Measurements from ENCODE around the gene TRDMT1. TPM values are rescaled to one million over a fixed set of nuclear protein-coding genes. Genes with fewer than 3 reads are reported as not detected.

The TRDMT1 gene
- total and polyA plus RNA-seq, 8 donors = 1.4 to 3.9 (median 2.9) TPM

DNA sequence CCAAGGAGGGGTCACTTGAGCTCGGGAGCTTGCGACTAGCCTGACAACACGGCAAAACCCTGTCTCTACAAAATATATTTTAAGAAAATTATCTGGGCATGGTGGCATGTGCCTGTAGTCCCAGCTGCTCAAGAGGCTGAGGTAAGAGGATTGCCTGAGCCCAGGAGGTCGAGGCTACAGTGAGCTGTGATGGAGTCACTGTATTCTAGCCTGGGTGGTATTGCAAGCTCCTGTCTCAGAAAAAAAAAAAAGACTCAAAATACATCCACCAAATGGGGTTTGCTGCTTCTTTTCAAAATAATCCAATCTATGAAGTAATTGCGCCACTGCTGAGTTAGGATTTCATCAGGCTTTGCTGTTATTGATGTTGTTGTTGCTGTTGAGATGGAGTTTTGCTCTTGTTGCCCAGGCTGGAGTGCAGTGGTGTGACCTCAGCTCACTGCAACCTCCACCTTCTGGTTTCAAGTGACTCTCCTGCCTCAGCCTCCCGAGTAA, 15.5 kb upstream of the TRDMT1 start:
- 87 to 91% methylated on average over 6 of the region's 6 CpGs for WGBS, 2 donors
- peaks cover 0 to 21% (median 0%) of the 10 kb centered on the region in 3 donors for H3K4me1 ChIP-seq
- peak overlapping the region in 2 of 4 donors; percentile 48 to 54 for H3K27ac ChIP-seq
- FAIRE-seq (no peak), DNase-seq (no peak), ATAC-seq (peak in 1 of 4 donors; percentile 7)
- TF ChIP-seq, protein P1, sequence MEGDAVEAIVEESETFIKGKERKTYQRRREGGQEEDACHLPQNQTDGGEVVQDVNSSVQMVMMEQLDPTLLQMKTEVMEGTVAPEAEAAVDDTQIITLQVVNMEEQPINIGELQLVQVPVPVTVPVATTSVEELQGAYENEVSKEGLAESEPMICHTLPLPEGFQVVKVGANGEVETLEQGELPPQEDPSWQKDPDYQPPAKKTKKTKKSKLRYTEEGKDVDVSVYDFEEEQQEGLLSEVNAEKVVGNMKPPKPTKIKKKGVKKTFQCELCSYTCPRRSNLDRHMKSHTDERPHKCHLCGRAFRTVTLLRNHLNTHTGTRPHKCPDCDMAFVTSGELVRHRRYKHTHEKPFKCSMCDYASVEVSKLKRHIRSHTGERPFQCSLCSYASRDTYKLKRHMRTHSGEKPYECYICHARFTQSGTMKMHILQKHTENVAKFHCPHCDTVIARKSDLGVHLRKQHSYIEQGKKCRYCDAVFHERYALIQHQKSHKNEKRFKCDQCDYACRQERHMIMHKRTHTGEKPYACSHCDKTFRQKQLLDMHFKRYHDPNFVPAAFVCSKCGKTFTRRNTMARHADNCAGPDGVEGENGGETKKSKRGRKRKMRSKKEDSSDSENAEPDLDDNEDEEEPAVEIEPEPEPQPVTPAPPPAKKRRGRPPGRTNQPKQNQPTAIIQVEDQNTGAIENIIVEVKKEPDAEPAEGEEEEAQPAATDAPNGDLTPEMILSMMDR (IDR thresholded peaks at IDR 0.05) = no peak
- H3K27me3 ChIP-seq = no peaks in the 10 kb centered on the region
- no peaks in the 10 kb centered on the region for H3K36me3 ChIP-seq
- intact Hi-C loops (cut with DNase I) = no loop called here
- no peak overlapping the region for H3K4me3 ChIP-seq
- no peaks in the 10 kb centered on the region for H3K9me3 ChIP-seq

DNA sequence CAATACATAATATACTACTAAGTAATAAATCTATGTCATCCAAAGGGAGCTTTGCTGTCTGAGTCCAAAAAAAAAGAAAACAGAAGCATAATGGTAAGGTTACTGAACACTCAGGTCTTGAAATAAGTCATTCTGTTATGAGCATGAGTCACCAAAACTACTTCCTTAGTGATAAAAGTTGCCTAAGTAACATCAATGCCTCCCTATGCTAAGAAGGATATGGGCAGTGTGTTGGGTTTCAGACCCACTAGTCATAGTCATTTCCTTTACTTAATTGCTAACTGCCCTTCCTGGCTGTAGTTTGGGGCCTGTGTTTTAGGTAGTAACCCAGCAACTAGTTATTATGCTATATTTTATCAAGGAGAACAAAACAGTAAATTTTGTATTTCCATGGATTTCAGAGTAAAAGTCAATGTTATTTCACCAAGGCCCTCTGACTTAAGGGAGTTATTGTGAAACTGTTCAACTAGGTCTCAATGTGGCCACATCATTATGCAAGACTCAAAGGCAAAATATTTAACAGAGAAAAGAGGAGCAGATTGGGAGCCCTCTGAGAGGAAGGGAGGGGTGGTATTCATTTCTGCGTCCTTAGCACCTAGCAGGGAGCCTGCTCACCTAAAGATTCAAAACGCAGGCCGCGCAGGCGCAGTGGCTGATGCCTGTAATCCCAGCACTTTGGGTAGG, 14.9 kb upstream of the TRDMT1 start:
- FAIRE-seq (peak; percentile 83), DNase-seq (no peak), ATAC-seq (peak; percentile 58 to 92 (median 82))
- H3K27ac ChIP-seq = peak overlapping the region in 2 of 4 donors; percentile 48 to 54
- H3K36me3 ChIP-seq = no peaks in the 10 kb centered on the region
- intact Hi-C loops (cut with DNase I) = no loop called here
- no peaks in the 10 kb centered on the region for H3K9me3 ChIP-seq
- TF ChIP-seq, protein P1 (IDR thresholded peaks at IDR 0.05) = no peak
- H3K4me1 ChIP-seq = peaks cover 0 to 21% (median 0%) of the 10 kb centered on the region in 3 donors
- no peak overlapping the region for H3K4me3 ChIP-seq
- 85 to 91% methylated on average over 5 of the region's 5 CpGs for WGBS, 2 donors
- H3K27me3 ChIP-seq = no peaks in the 10 kb centered on the region

DNA sequence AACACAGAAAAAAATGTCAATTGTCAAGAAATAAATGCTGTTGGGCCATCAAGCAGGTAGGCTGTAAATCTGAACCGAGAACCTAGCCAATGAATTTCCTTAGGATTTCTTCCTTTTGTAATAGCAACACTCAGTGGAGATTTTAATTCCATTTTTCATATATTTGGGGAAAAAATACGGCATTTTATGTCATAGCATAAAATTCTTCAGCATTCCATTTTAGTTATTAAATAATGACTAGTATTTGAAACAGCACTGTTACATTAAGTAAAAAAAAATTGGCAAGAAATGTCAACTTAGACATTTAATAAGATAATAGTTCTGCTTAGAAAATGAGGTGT, 14.3 kb upstream of the TRDMT1 start:
- no peak for DNase-seq
- 92 to 96% methylated on average over 2 of the region's 2 CpGs for WGBS, 2 donors
- H3K27ac ChIP-seq = peak overlapping the region in 2 of 4 donors; percentile 48 to 54
- H3K4me1 ChIP-seq = peaks cover 0 to 18% (median 0%) of the 10 kb centered on the region in 3 donors
- intact Hi-C loops (cut with DNase I) = no loop called here
- no peak for FAIRE-seq
- TF ChIP-seq, protein P1 (IDR thresholded peaks at IDR 0.05) = no peak
- no peaks in the 10 kb centered on the region for H3K36me3 ChIP-seq
- no peak for ATAC-seq
- no peak overlapping the region for H3K4me3 ChIP-seq
- no peaks in the 10 kb centered on the region for H3K27me3 ChIP-seq
- H3K9me3 ChIP-seq = no peaks in the 10 kb centered on the region

DNA sequence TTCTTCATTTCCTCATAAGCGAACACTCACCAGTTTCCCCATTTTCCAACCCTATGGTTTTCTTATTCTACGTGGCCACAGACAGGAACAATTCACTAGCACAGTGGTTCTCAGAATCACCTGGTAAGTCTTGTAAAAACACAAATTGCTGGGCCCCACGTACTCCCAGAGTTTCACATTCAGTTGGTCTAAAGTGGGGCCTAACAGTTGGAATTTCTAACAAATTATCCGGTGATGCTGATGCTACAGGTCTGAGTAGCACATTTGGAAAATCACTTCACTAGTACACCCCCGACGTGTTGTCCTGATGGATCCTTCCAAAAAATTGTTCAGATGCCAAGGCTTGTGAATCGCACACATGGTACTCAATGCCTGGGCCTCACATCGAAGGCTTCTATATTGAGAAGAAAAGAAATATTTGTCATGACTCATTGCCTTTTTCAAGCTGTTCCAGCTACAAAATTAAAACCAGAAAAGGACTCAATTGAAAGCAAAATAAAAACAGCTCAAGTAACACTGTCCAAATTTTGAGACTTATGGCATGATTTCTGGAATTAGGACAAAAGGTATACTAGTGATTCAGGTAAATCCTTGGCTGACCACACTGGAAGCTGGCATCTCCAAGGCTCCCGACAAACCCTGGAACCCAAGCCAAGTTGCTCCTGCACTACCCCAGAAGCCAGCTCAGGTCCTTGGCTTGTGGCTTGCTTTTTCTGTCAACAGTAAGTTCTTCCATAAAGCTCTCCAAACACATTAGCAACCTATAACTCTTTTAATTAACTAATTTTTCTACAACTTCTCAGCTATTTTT, 13.7 kb upstream of the TRDMT1 start:
- peak overlapping the region in 2 of 4 donors; percentile 48 to 54 for H3K27ac ChIP-seq
- no peak for FAIRE-seq
- DNase-seq = no peak
- peak in 1 of 4 donors; percentile 31 for ATAC-seq
- H3K4me3 ChIP-seq = no peak overlapping the region
- no peaks in the 10 kb centered on the region for H3K36me3 ChIP-seq
- no peaks in the 10 kb centered on the region for H3K27me3 ChIP-seq
- WGBS, 2 donors = 74 to 86% methylated on average over 9 of the region's 9 CpGs
- H3K4me1 ChIP-seq = peaks cover 0 to 16% (median 4%) of the 10 kb centered on the region in 3 donors
- TF ChIP-seq, protein P1 (IDR thresholded peaks at IDR 0.05) = no peak
- intact Hi-C loops (cut with DNase I) = no loop called here
- H3K9me3 ChIP-seq = no peaks in the 10 kb centered on the region

Data from pancreas (tissue), 10 donors.